HepG2 (cell line): ENCODE results near the gene TEX14. TPM values are rescaled to one million over a fixed set of nuclear protein-coding genes. Genes with fewer than 3 reads are reported as not detected.
A peak's percentile ranks its signal among the peaks of the same experiment; 100 is the strongest.

Experiments used
- ATF4 ChIP-seq, 2 experiments: fragments of 450-650 bp in 1 of 2; sonication (generic) in 1 of 2; formaldehyde crosslinking; IDR thresholded peaks; 2 replicates each; pipeline versions ENCODE4 v1.5.0 to v1.8.0; 2020 to 2022; ENCODE audit warnings: mild to moderate bottlenecking in 1 of 2, missing genetic modification reagents in 1 of 2
- CBFB ChIP-seq: sonication (generic); formaldehyde crosslinking; IDR thresholded peaks from 2 replicates; pipeline ENCODE4 v1.4.0; 2020; ENCODE audit warnings: missing genetic modification reagents
- DMTF1 ChIP-seq: sonication (generic); formaldehyde crosslinking; IDR thresholded peaks from 2 replicates; pipeline ENCODE4 v1.4.0; 2020; ENCODE audit warnings: mild to moderate bottlenecking, missing genetic modification reagents
- FOXC1 ChIP-seq: sonication (generic); formaldehyde crosslinking; IDR thresholded peaks from 2 replicates; pipeline ENCODE4 v1.8.0; 2022; ENCODE audit warnings: mild to moderate bottlenecking, missing genetic modification reagents, borderline replicate concordance
- HMGA1 ChIP-seq: sonication (generic); formaldehyde crosslinking; conservative IDR thresholded peaks from 2 replicates; pipeline ENCODE4 v1.4.0; 2020; ENCODE audit warnings: missing genetic modification reagents
- JUNB ChIP-seq: sonication (generic); formaldehyde crosslinking; IDR thresholded peaks from 2 replicates; pipeline ENCODE4 v1.8.0; 2022; ENCODE audit warnings: missing genetic modification reagents, mild to moderate bottlenecking, borderline replicate concordance
- KAT7 ChIP-seq: IDR thresholded peaks from 2 replicates; pipeline ENCODE4 v1.6.1; 2018; ENCODE audit warnings: borderline replicate concordance, missing compliant biosample characterization
- KLF11 ChIP-seq: IDR thresholded peaks from 2 replicates; pipeline ENCODE4 v1.6.1; 2016; ENCODE audit warnings: missing compliant biosample characterization
- REST ChIP-seq, 2 experiments: IDR thresholded peaks; 2 replicates each; pipeline ENCODE4 v1.6.1; 2011 to 2012; ENCODE audit warnings: low read length in 2 of 2, borderline replicate concordance in 1 of 2, low read depth in 1 of 2, mild to moderate bottlenecking in 1 of 2, moderate library complexity in 1 of 2
- SMAD9 ChIP-seq: sonication (generic); formaldehyde crosslinking; IDR thresholded peaks from 2 replicates; pipeline ENCODE4 v1.5.1; 2020; ENCODE audit warnings: mild to moderate bottlenecking, missing genetic modification reagents
- SNAI1 ChIP-seq: sonication (generic); formaldehyde crosslinking; IDR thresholded peaks from 2 replicates; pipeline ENCODE4 v1.5.0; 2020; ENCODE audit warnings: mild to moderate bottlenecking, missing genetic modification reagents, borderline replicate concordance
- TAF1 ChIP-seq: sonication (generic); formaldehyde crosslinking; IDR thresholded peaks from 2 replicates; pipeline ENCODE4 v1.4.0; 2020; ENCODE audit warnings: missing genetic modification reagents
- ZBTB7A ChIP-seq: sonication (generic); formaldehyde crosslinking; IDR thresholded peaks from 2 replicates; pipeline ENCODE4 v1.8.0; 2022; ENCODE audit warnings: mild to moderate bottlenecking, missing genetic modification reagents
- ZNF225 ChIP-seq: sonication (generic); formaldehyde crosslinking; IDR thresholded peaks from 2 replicates; pipeline ENCODE4 v1.4.0; 2020; ENCODE audit warnings: mild to moderate bottlenecking, missing genetic modification reagents
- ZNF264 ChIP-seq: sonication (generic); formaldehyde crosslinking; IDR thresholded peaks from 2 replicates; pipeline ENCODE4 v1.4.0; 2020; ENCODE audit warnings: missing genetic modification reagents
- ZNF501 ChIP-seq: sonication (generic); formaldehyde crosslinking; IDR thresholded peaks from 2 replicates; pipeline ENCODE4 v1.5.1; 2020; ENCODE audit warnings: mild to moderate bottlenecking, moderate library complexity, missing genetic modification reagents
- ZNF672 ChIP-seq: sonication (generic); formaldehyde crosslinking; IDR thresholded peaks from 2 replicates; pipeline ENCODE4 v1.8.1; 2022; ENCODE audit warnings: missing genetic modification reagents
- ZNF850 ChIP-seq: sonication (generic); formaldehyde crosslinking; conservative IDR thresholded peaks from 2 replicates; pipeline ENCODE4 v1.9.0; 2021; ENCODE audit warnings: mild to moderate bottlenecking, missing genetic modification reagents
- ZNF883 ChIP-seq: sonication (generic); formaldehyde crosslinking; IDR thresholded peaks from 2 replicates; pipeline ENCODE4 v1.5.1; 2020; ENCODE audit warnings: mild to moderate bottlenecking, missing genetic modification reagents; ENCODE audit errors: not compliant biosample characterization
- ZSCAN5A ChIP-seq: sonication (generic); formaldehyde crosslinking; IDR thresholded peaks from 2 replicates; pipeline ENCODE4 v1.8.0; 2022; ENCODE audit warnings: mild to moderate bottlenecking, missing genetic modification reagents, borderline replicate concordance
- polyA plus RNA-seq, 8 experiments: library from polyadenylated mRNA; depleted of rRNA in 3 of 8; stranded (reverse) in 7 of 8; unstranded in 1 of 8; fragments of >200 nt; fragmentation: Illumina TruSeq in 4 of 8; extraction: Trizol in 4 of 8; gene quantifications; 2 replicates each; pipeline versions ENCODE4 v1.2.1 to v1.2.3, GENCODE V29; 2011 to 2016; ENCODE audit warnings: low read depth in 4 of 8, missing spikeins in 1 of 8, mixed read lengths in 1 of 8; ENCODE audit not compliant: insufficient read depth in 1 of 8
- total RNA-seq, 5 experiments: library from RNA; depleted of rRNA; stranded (reverse); fragments of >200 nt; fragmentation: Illumina TruSeq; extraction: Trizol; gene quantifications; 2 replicates each; pipeline ENCODE4 v1.2.3, GENCODE V29; 2016; ENCODE audit warnings: low read depth in 1 of 5

TEX14 gene
- total and polyA plus RNA-seq, 2 of the 13 experiments (the other 11 are each of a cell fraction or from before 2014, with no cell fraction given): 0.04 to 0.07 TPM

GRCh38 chr17:58692239-58693055 is 602 bp upstream of the TEX14 start, which contains the start of gene RAD51C (continued):
- 0 out of 2 replicates have a peak, but pooled peaks have one; percentile 19 for TF ChIP-seq SMAD9 (CRISPR knock-in tag)
- TF ChIP-seq ZNF672 (CRISPR knock-in tag): no peak
- 0 out of 2 replicates have a peak, but pooled peaks have one; percentile 77 for TF ChIP-seq DMTF1 (CRISPR knock-in tag)
- TF ChIP-seq ZNF850 (CRISPR knock-in tag): no peak
- TF ChIP-seq CBFB (CRISPR knock-in tag): peak; percentile 91
- peak in 1 of 2 experiments; percentile 27; a peak in 1 of 4 replicates for TF ChIP-seq ATF4 (CRISPR knock-in tag; IDR thresholded peaks at IDR 0.05)
- peak; percentile 97 for TF ChIP-seq ZNF883 (CRISPR knock-in tag)
- TF ChIP-seq ZNF264 (CRISPR knock-in tag): peak; percentile 93; the same call in 1 of the 2 replicates
- no peak for TF ChIP-seq JUNB (CRISPR knock-in tag)
- TF ChIP-seq ZNF501 (CRISPR knock-in tag): peak; percentile 99
- TF ChIP-seq ZNF225 (CRISPR knock-in tag): no peak
- peak; percentile 94; the same call in 1 of the 2 replicates for TF ChIP-seq FOXC1 (CRISPR knock-in tag)
- peak; percentile 97 for TF ChIP-seq ZSCAN5A (CRISPR knock-in tag)
- peak; percentile 57; the same call in 1 of the 2 replicates for TF ChIP-seq ZBTB7A (CRISPR knock-in tag)
- TF ChIP-seq REST (IDR thresholded peaks at IDR 0.05; ENCODE audit: borderline replicate concordance in 1 of 2, low read depth in 1 of 2, low read length in 2 of 2): peak in 1 of 2 experiments; percentile 49; a peak in 1 of 4 replicates
- TF ChIP-seq TAF1 (CRISPR knock-in tag): peak; percentile 82
- TF ChIP-seq HMGA1: no peak
- peak; percentile 89; the same call in 1 of the 2 replicates for TF ChIP-seq SNAI1
- peak; percentile 90; the same call in 1 of the 2 replicates for TF ChIP-seq KLF11
- TF ChIP-seq KAT7 (CRISPR knock-in tag): peak; percentile 72; the same call in 1 of the 2 replicates
